Smooth muscle cell (in vitro differentiated cells): ENCODE data around the gene DMD. TPM values are rescaled to one million over a fixed set of nuclear protein-coding genes. Genes with fewer than 3 reads are reported as not detected.

Experiments
- DNase-seq: peaks from one replicate; lab custom pipeline; 2025; ENCODE audit not compliant: unreplicated experiment; lab: John Stamatoyannopoulos, UW
- H2AFZ ChIP-seq: fragments of 200-600 bp; sonication (generic); 2 replicates; pipeline ENCODE4 v1.6.0; 2016; ENCODE audit warnings: antibody characterized with exemption, low read depth, mild to moderate bottlenecking
- H3F3A ChIP-seq: fragments of 200-600 bp; sonication (generic); 2 replicates; pipeline ENCODE4 v1.6.0; 2017; ENCODE audit warnings: antibody characterized with exemption, low read depth
- H3K27ac ChIP-seq: fragments of 200-600 bp; sonication (generic); 2 replicates; pipeline ENCODE4 v1.5.1; 2016; ENCODE audit warnings: low read depth, mild to moderate bottlenecking
- H3K27me3 ChIP-seq: fragments of 200-600 bp; sonication (generic); 2 replicates; pipeline ENCODE4 v1.6.1; 2016; ENCODE audit warnings: low read depth, mild to moderate bottlenecking
- H3K36me3 ChIP-seq: fragments of 200-600 bp; sonication (generic); 2 replicates; pipeline ENCODE4 v1.5.1; 2016; ENCODE audit warnings: low read depth
- H3K4me1 ChIP-seq: fragments of 200-600 bp; sonication (generic); 2 replicates; pipeline ENCODE4 v1.5.1; 2016; ENCODE audit warnings: low read depth
- H3K4me2 ChIP-seq: fragments of 200-600 bp; sonication (generic); 2 replicates; pipeline ENCODE4 v1.6.0; 2016; ENCODE audit warnings: mild to moderate bottlenecking
- H3K4me3 ChIP-seq: fragments of 200-600 bp; sonication (generic); 2 replicates; pipeline ENCODE4 v1.5.1; 2016; ENCODE audit warnings: mild to moderate bottlenecking
- H3K79me2 ChIP-seq: fragments of 200-600 bp; sonication (generic); 2 replicates; pipeline ENCODE4 v1.6.0; 2016; ENCODE audit warnings: low read depth, mild to moderate bottlenecking
- H3K9ac ChIP-seq: fragments of 200-600 bp; sonication (generic); 2 replicates; pipeline ENCODE4 v1.6.0; 2016; ENCODE audit warnings: low read depth
- H3K9me3 ChIP-seq: fragments of 200-600 bp; sonication (generic); replicated peaks from 2 replicates; pipeline ENCODE4 v1.5.1; 2016; ENCODE audit warnings: low read depth
- H4K20me1 ChIP-seq: fragments of 200-600 bp; sonication (generic); 2 replicates; pipeline ENCODE4 v1.6.0; 2016; ENCODE audit warnings: low read depth
- CTCF ChIP-seq: fragments of 200-600 bp; sonication (generic); IDR thresholded peaks from 2 replicates; pipeline ENCODE4 v1.5.1; 2017; ENCODE audit warnings: borderline replicate concordance, mild to moderate bottlenecking, antibody characterized with exemption; ENCODE audit not compliant: insufficient read depth, poor library complexity, severe bottlenecking
- WGBS: methylation state at CpG from one replicate; pipeline ENCODE4 v1.1.7; 2016; ENCODE audit warnings: low lambda C conversion rate; 5-methylcytosine and 5-hydroxymethylcytosine counted together
- polyA plus RNA-seq: library from polyadenylated mRNA; unstranded; fragments of >200 nt; fragmentation: Nextera tagmentation; extraction: Ambion mirVana; gene quantifications from 2 replicates; pipeline ENCODE4 v1.2.1, GENCODE V29; 2016
- total RNA-seq: library from RNA; depleted of rRNA; stranded (reverse); fragments of >200 nt; gene quantifications from 2 replicates; pipeline ENCODE4 v1.2.3, GENCODE V29; 2014

The DMD gene
- total and polyA plus RNA-seq, 2 experiments from 2014 or later, result 12.3 to 12.6 TPM

- no peaks in the 10 kb centered on the region for H4K20me1 ChIP-seq
- H3K9me3 ChIP-seq, result peaks cover 4% of the 10 kb centered on the region
- no peak for TF ChIP-seq CTCF
- no peaks in the 10 kb centered on the region for H3K79me2 ChIP-seq
- no peak overlapping the region for H3K4me3 ChIP-seq
- H3K4me1 ChIP-seq, result no peaks in the 10 kb centered on the region
- H3F3A ChIP-seq, result no peaks in the 10 kb centered on the region
- no peak overlapping the region for H2AFZ ChIP-seq
- H3K27me3 ChIP-seq, result no peaks in the 10 kb centered on the region
- no peak overlapping the region for H3K27ac ChIP-seq
- no peak overlapping the region for H3K9ac ChIP-seq
- no peak for DNase-seq
- no peaks in the 10 kb centered on the region for H3K36me3 ChIP-seq
- H3K4me2 ChIP-seq, result no peak overlapping the region
- WGBS, result 84% methylated on average over 3 of the region's 3 CpGs
Measured at GRCh38 chrX:31240982-31241381, 1970.4 kb downstream of the DMD start.

- H3K4me1 ChIP-seq, result no peaks in the 10 kb centered on the region
- no peaks in the 10 kb centered on the region for H3F3A ChIP-seq
- no peak overlapping the region for H3K9ac ChIP-seq
- H2AFZ ChIP-seq, result no peak overlapping the region
- H3K4me3 ChIP-seq, result no peak overlapping the region
- no peaks in the 10 kb centered on the region for H3K79me2 ChIP-seq
- WGBS, result 92% methylated on average over 1 of the region's 1 CpG
- no peak overlapping the region for H3K4me2 ChIP-seq
- H3K27ac ChIP-seq, result no peak overlapping the region
- H3K27me3 ChIP-seq, result no peaks in the 10 kb centered on the region
- H4K20me1 ChIP-seq, result no peaks in the 10 kb centered on the region
- H3K36me3 ChIP-seq, result no peaks in the 10 kb centered on the region
- DNase-seq, result no peak
- no peaks in the 10 kb centered on the region for H3K9me3 ChIP-seq
- TF ChIP-seq CTCF, result no peak
Measured at GRCh38 chrX:31237189-31237588, 1974.2 kb downstream of the DMD start.

- no peak overlapping the region for H3K27ac ChIP-seq
- no peak for TF ChIP-seq CTCF
- 66% methylated on average over 6 of the region's 6 CpGs for WGBS
Measured at GRCh38 chrX:31236231-31236630, 1975.1 kb downstream of the DMD start.

GRCh38 chrX:31233941-31234496, 1977.3 kb downstream of the DMD start:
- no peaks in the 10 kb centered on the region for H4K20me1 ChIP-seq
- H3K4me2 ChIP-seq, result no peak overlapping the region
- H3K4me3 ChIP-seq, result no peak overlapping the region
- no peak overlapping the region for H2AFZ ChIP-seq
- H3K27me3 ChIP-seq, result no peaks in the 10 kb centered on the region
- no peak overlapping the region for H3K27ac ChIP-seq
- H3K9me3 ChIP-seq, result no peaks in the 10 kb centered on the region
- TF ChIP-seq CTCF, result no peak
- 35% methylated on average over 4 of the region's 4 CpGs for WGBS
- no peak for DNase-seq
- no peaks in the 10 kb centered on the region for H3K36me3 ChIP-seq
- no peak overlapping the region for H3K9ac ChIP-seq
- no peaks in the 10 kb centered on the region for H3F3A ChIP-seq
- H3K4me1 ChIP-seq, result no peaks in the 10 kb centered on the region
- no peaks in the 10 kb centered on the region for H3K79me2 ChIP-seq

More at GRCh38 chrX:31236231-31236630, 1975.1 kb downstream of the DMD start:
- no peak for DNase-seq
- H3F3A ChIP-seq, result no peaks in the 10 kb centered on the region
- no peaks in the 10 kb centered on the region for H3K79me2 ChIP-seq
- no peaks in the 10 kb centered on the region for H4K20me1 ChIP-seq
- H3K4me2 ChIP-seq, result no peak overlapping the region
- H3K9ac ChIP-seq, result no peak overlapping the region
- no peak overlapping the region for H3K4me3 ChIP-seq
- no peaks in the 10 kb centered on the region for H3K36me3 ChIP-seq
- H2AFZ ChIP-seq, result no peak overlapping the region
- no peaks in the 10 kb centered on the region for H3K27me3 ChIP-seq
- no peaks in the 10 kb centered on the region for H3K9me3 ChIP-seq
- no peaks in the 10 kb centered on the region for H3K4me1 ChIP-seq
